OCI-LY1 (cell line): Measurements from ENCODE around the gene NT5DC2.

Source experiments
- H2AFZ ChIP-seq: fragments of 200-600 bp; sonication (generic), shearing (Covaris generic); 2 replicates; pipeline ENCODE4 v1.6.0; 2014; ENCODE audit warnings: antibody characterized with exemption, mild to moderate bottlenecking, low read length
- H3F3A ChIP-seq: fragments of 200-600 bp; sonication (generic), shearing (Covaris generic); 2 replicates; pipeline ENCODE4 v1.6.0; 2014; ENCODE audit warnings: mild to moderate bottlenecking, antibody characterized with exemption, low read length, moderate library complexity; ENCODE audit not compliant: insufficient read depth
- H3K27ac ChIP-seq: fragments of 200-600 bp; sonication (generic); 2 replicates; pipeline ENCODE4 v1.5.1; 2014; ENCODE audit warnings: low read length, mixed run types, mild to moderate bottlenecking, low read depth; ENCODE audit not compliant: poor library complexity, severe bottlenecking
- H3K27me3 ChIP-seq: fragments of 200-600 bp; sonication (generic); 2 replicates; pipeline ENCODE4 v1.6.0; 2014; ENCODE audit warnings: antibody characterized with exemption, mild to moderate bottlenecking, low read length, moderate library complexity; ENCODE audit not compliant: insufficient read depth
- H3K36me3 ChIP-seq: fragments of 200-600 bp; sonication (generic); 2 replicates; pipeline ENCODE4 v1.6.1; 2014; ENCODE audit warnings: mild to moderate bottlenecking, antibody characterized with exemption, low read length, moderate library complexity, mixed read lengths; ENCODE audit not compliant: insufficient read depth
- H3K4me1 ChIP-seq: fragments of 200-600 bp; sonication (generic); 2 replicates; pipeline ENCODE4 v1.5.1; 2014; ENCODE audit warnings: mild to moderate bottlenecking, low read length, moderate library complexity; ENCODE audit not compliant: insufficient read depth, severe bottlenecking
- H3K4me2 ChIP-seq: fragments of 200-600 bp; sonication (generic), shearing (Covaris generic); 2 replicates; pipeline ENCODE4 v1.6.1; 2014; ENCODE audit warnings: low read length
- H3K4me3 ChIP-seq: fragments of 200-600 bp; sonication (generic); 2 replicates; pipeline ENCODE4 v1.5.1; 2014; ENCODE audit warnings: low read length, low read depth, mild to moderate bottlenecking, mixed read lengths; ENCODE audit not compliant: poor library complexity, severe bottlenecking
- H3K79me2 ChIP-seq: fragments of 200-600 bp; shearing (Covaris generic); 2 replicates; pipeline ENCODE4 v1.6.1; 2016; ENCODE audit warnings: mixed run types, low read length, mixed read lengths; ENCODE audit not compliant: insufficient read depth
- H3K9ac ChIP-seq: fragments of 200-600 bp; sonication (generic), shearing (Covaris generic); 2 replicates; pipeline ENCODE4 v1.6.1; 2014; ENCODE audit warnings: mild to moderate bottlenecking, low read length, mixed read lengths
- H3K9me2 ChIP-seq: fragments of 200-600 bp; sonication (generic), shearing (Covaris generic); 2 replicates; pipeline ENCODE4 v1.6.1; 2014; ENCODE audit warnings: low read depth, mild to moderate bottlenecking, low read length, mixed read lengths
- H3K9me3 ChIP-seq: fragments of 200-600 bp; shearing (Covaris generic); 2 replicates; pipeline ENCODE4 v1.6.1; 2014; ENCODE audit warnings: low read length, mixed read lengths
- H4K20me1 ChIP-seq: fragments of 200-600 bp; sonication (generic), shearing (Covaris generic); 2 replicates; pipeline ENCODE4 v1.6.0; 2016; ENCODE audit warnings: mild to moderate bottlenecking, low read length; ENCODE audit not compliant: insufficient read depth
- CTCF ChIP-seq: fragments of 200-600 bp; sonication (generic), shearing (Covaris generic); IDR thresholded peaks from 2 replicates; pipeline ENCODE4 v1.5.1; 2017; ENCODE audit warnings: mild to moderate bottlenecking, antibody characterized with exemption, low read length, moderate library complexity, mixed read lengths
- EZH2 ChIP-seq: fragments of 200-600 bp; sonication (generic), shearing (Covaris generic); IDR thresholded peaks from 2 replicates; pipeline ENCODE4 v1.8.0; 2017; ENCODE audit warnings: borderline replicate concordance, mixed run types, mild to moderate bottlenecking, antibody characterized with exemption, low read length, moderate library complexity, mixed read lengths

NT5DC2 gene

GRCh38 chr3:52515192-52515591 lies 18.5 kb downstream of the NT5DC2 start:
- H3K4me2 ChIP-seq, result no peak overlapping the region
- H3F3A ChIP-seq, result no peaks in the 10 kb centered on the region
- H3K27me3 ChIP-seq, result peaks cover 11% of the 10 kb centered on the region; the same call in 1 of the 2 replicates
- TF ChIP-seq EZH2 (no peak), CTCF (no peak)
- H3K9me2 ChIP-seq, result no peaks in the 10 kb centered on the region
- H3K9ac ChIP-seq, result no peak overlapping the region
- no peaks in the 10 kb centered on the region for H4K20me1 ChIP-seq
- H3K4me3 ChIP-seq, result no peak overlapping the region
- H2AFZ ChIP-seq, result no peak overlapping the region
- H3K27ac ChIP-seq, result no peak overlapping the region
- H3K79me2 ChIP-seq, result no peaks in the 10 kb centered on the region
- no peaks in the 10 kb centered on the region for H3K36me3 ChIP-seq
- no peaks in the 10 kb centered on the region for H3K9me3 ChIP-seq
- H3K4me1 ChIP-seq, result no peaks in the 10 kb centered on the region

GRCh38 chr3:52514576-52514975 lies 19.1 kb downstream of the NT5DC2 start:
- Histone ChIP-seq H3K36me3 (no peaks in the 10 kb centered on the region), H3K9ac (no peak overlapping the region), H3F3A (no peaks in the 10 kb centered on the region), H4K20me1 (no peaks in the 10 kb centered on the region), H3K9me3 (no peaks in the 10 kb centered on the region), H3K27ac (no peak overlapping the region), H3K4me1 (no peaks in the 10 kb centered on the region), H2AFZ (no peak overlapping the region), H3K4me2 (no peak overlapping the region), H3K9me2 (no peaks in the 10 kb centered on the region), H3K27me3 (peaks cover 11% of the 10 kb centered on the region; the same call in 1 of the 2 replicates), H3K4me3 (no peak overlapping the region), H3K79me2 (no peaks in the 10 kb centered on the region)
- TF ChIP-seq EZH2, result no peak
- no peak for TF ChIP-seq CTCF

- Histone ChIP-seq H3K9me3 (no peaks in the 10 kb centered on the region), H3K4me3 (no peak overlapping the region), H2AFZ (no peak overlapping the region), H3K9me2 (no peaks in the 10 kb centered on the region), H3K27me3 (peaks cover 11% of the 10 kb centered on the region), H3K9ac (no peak overlapping the region), H3K79me2 (no peaks in the 10 kb centered on the region), H3K36me3 (no peaks in the 10 kb centered on the region), H3K4me1 (no peaks in the 10 kb centered on the region), H3K4me2 (no peak overlapping the region), H3F3A (no peaks in the 10 kb centered on the region), H3K27ac (no peak overlapping the region), H4K20me1 (no peaks in the 10 kb centered on the region)
- TF ChIP-seq CTCF (no peak), EZH2 (no peak)
Observed at GRCh38 chr3:52513281-52513680, 20.4 kb downstream of the NT5DC2 start.
